ENCODE results near the gene IGF2.

- TF ChIP-seq TAF1 (IDR thresholded peaks at IDR 0.05; ENCODE audit: borderline replicate concordance, insufficient read depth, low read length): no peak
- no peak for TF ChIP-seq POLR2AphosphoS5 (IDR thresholded peaks at IDR 0.05; ENCODE audit: low read depth, low read length)
- TF ChIP-seq SIN3A (IDR thresholded peaks at IDR 0.05; ENCODE audit: borderline replicate concordance, insufficient read depth, low read length): no peak
- TF ChIP-seq, protein P1, sequence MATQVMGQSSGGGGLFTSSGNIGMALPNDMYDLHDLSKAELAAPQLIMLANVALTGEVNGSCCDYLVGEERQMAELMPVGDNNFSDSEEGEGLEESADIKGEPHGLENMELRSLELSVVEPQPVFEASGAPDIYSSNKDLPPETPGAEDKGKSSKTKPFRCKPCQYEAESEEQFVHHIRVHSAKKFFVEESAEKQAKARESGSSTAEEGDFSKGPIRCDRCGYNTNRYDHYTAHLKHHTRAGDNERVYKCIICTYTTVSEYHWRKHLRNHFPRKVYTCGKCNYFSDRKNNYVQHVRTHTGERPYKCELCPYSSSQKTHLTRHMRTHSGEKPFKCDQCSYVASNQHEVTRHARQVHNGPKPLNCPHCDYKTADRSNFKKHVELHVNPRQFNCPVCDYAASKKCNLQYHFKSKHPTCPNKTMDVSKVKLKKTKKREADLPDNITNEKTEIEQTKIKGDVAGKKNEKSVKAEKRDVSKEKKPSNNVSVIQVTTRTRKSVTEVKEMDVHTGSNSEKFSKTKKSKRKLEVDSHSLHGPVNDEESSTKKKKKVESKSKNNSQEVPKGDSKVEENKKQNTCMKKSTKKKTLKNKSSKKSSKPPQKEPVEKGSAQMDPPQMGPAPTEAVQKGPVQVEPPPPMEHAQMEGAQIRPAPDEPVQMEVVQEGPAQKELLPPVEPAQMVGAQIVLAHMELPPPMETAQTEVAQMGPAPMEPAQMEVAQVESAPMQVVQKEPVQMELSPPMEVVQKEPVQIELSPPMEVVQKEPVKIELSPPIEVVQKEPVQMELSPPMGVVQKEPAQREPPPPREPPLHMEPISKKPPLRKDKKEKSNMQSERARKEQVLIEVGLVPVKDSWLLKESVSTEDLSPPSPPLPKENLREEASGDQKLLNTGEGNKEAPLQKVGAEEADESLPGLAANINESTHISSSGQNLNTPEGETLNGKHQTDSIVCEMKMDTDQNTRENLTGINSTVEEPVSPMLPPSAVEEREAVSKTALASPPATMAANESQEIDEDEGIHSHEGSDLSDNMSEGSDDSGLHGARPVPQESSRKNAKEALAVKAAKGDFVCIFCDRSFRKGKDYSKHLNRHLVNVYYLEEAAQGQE (IDR thresholded peaks at IDR 0.05; ENCODE audit: insufficient read depth in 1 of 2, low read depth in 2 of 2, low read length in 2 of 2): no peak
- no peak for TF ChIP-seq FOXP2 (optimal IDR thresholded peaks at IDR 0.05; ENCODE audit: borderline replicate concordance, extremely low read depth, extremely low read length, insufficient read depth)
Measured at GRCh38 chr11:2180789-2181370, 41.7 kb upstream of the IGF2 start.
